Type B pancreatic cell (in vitro differentiated cells): ENCODE data around the gene PAFAH1B1. TPM values are rescaled to one million over a fixed set of nuclear protein-coding genes. Genes with fewer than 3 reads are reported as not detected.
"Not testable (repeated sequence)": the region's sequence is repeated elsewhere in the genome, so short reads cannot be mapped to it uniquely, and the experiment has no call there.

ENCODE experiments used
- DNase-seq: peaks from one replicate; pipeline ENCODE4 v3.0.0; 2021; ENCODE audit warnings: mixed read lengths; ENCODE audit not compliant: unreplicated experiment; ENCODE audit errors: extremely low spot score
- H3K27ac Mint-ChIP-seq: 2 replicates; pipeline ENCODE4 v1.8.0; 2021; ENCODE audit warnings: mild to moderate bottlenecking, mixed read lengths
- H3K27me3 Mint-ChIP-seq: 2 replicates; pipeline ENCODE4 v1.8.0; 2021; ENCODE audit warnings: mixed read lengths
- H3K36me3 Mint-ChIP-seq: 2 replicates; pipeline ENCODE4 v1.8.0; 2021; ENCODE audit warnings: mixed read lengths
- H3K4me1 Mint-ChIP-seq: one replicate; pipeline ENCODE4 v1.8.0; 2021; ENCODE audit warnings: mixed read lengths; ENCODE audit not compliant: unreplicated experiment
- H3K4me3 Mint-ChIP-seq: 2 replicates; pipeline ENCODE4 v1.8.0; 2021; ENCODE audit warnings: mild to moderate bottlenecking, mixed read lengths
- H3K9me3 Mint-ChIP-seq: 2 replicates; pipeline ENCODE4 v1.8.0; 2021; ENCODE audit warnings: mixed read lengths
- CTCF ChIP-seq: fragments of 200-600 bp; sonication (generic); conservative IDR thresholded peaks from 2 replicates; pipeline ENCODE4 v1.5.0; 2021; ENCODE audit warnings: antibody characterized with exemption, mild to moderate bottlenecking
- total RNA-seq: library from RNA; stranded (reverse); gene quantifications from 2 replicates; pipeline ENCODE4 v1.2.1, GENCODE V29; 2021; ENCODE audit warnings: low replicate concordance

PAFAH1B1 gene
- total RNA-seq, 1 donor from 2014 or later: 126 TPM

GRCh38 chr17:2621241-2621640 is 27.8 kb downstream of the PAFAH1B1 start:
- Mint-ChIP-seq H3K27ac (no peak overlapping the region), H3K36me3 (peaks cover 25% of the 10 kb centered on the region), H3K4me3 (no peak overlapping the region), H3K4me1 (peaks cover 15% of the 10 kb centered on the region), H3K27me3 (no peaks in the 10 kb centered on the region), H3K9me3 (no peaks in the 10 kb centered on the region)
- no peak for TF ChIP-seq CTCF
- DNase-seq: no peak

- H3K4me1 Mint-ChIP-seq: peaks cover 14% of the 10 kb centered on the region
- H3K27ac Mint-ChIP-seq: peak overlapping the region; percentile 59
- not testable (repeated sequence) for DNase-seq, H3K9me3 Mint-ChIP-seq, H3K27me3 Mint-ChIP-seq
- peak overlapping the region; percentile 26 for H3K4me3 Mint-ChIP-seq
- peaks cover 25% of the 10 kb centered on the region for H3K36me3 Mint-ChIP-seq
These were observed 28.5 kb downstream of the PAFAH1B1 start for GRCh38 chr17:2621951-2622405.

- not testable (repeated sequence) for H3K27me3 Mint-ChIP-seq, H3K27ac Mint-ChIP-seq, H3K4me3 Mint-ChIP-seq, H3K9me3 Mint-ChIP-seq, DNase-seq
- peaks cover 14% of the 10 kb centered on the region for H3K4me1 Mint-ChIP-seq
- peaks cover 29% of the 10 kb centered on the region for H3K36me3 Mint-ChIP-seq
These were observed 29.4 kb downstream of the PAFAH1B1 start for GRCh38 chr17:2622721-2623301.

GRCh38 chr17:2624292-2624731 is 30.9 kb downstream of the PAFAH1B1 start:
- Mint-ChIP-seq H3K27me3 (no peaks in the 10 kb centered on the region), H3K4me3 (no peak overlapping the region), H3K36me3 (peaks cover 30% of the 10 kb centered on the region), H3K9me3 (peaks cover 5% of the 10 kb centered on the region), H3K27ac (no peak overlapping the region), H3K4me1 (peaks cover 14% of the 10 kb centered on the region)
- TF ChIP-seq CTCF: no peak
- DNase-seq: no peak

- not testable (repeated sequence) for H3K27ac Mint-ChIP-seq, H3K4me3 Mint-ChIP-seq, DNase-seq, H3K27me3 Mint-ChIP-seq, H3K9me3 Mint-ChIP-seq
- Mint-ChIP-seq H3K4me1 (peaks cover 18% of the 10 kb centered on the region), H3K36me3 (peaks cover 23% of the 10 kb centered on the region)
These were observed 33.3 kb downstream of the PAFAH1B1 start for GRCh38 chr17:2626626-2627219.

- not testable (repeated sequence) for H3K4me3 Mint-ChIP-seq, DNase-seq, H3K27me3 Mint-ChIP-seq, H3K9me3 Mint-ChIP-seq, H3K27ac Mint-ChIP-seq
- Mint-ChIP-seq H3K4me1 (peaks cover 18% of the 10 kb centered on the region), H3K36me3 (peaks cover 18% of the 10 kb centered on the region)
These were observed 35.5 kb downstream of the PAFAH1B1 start for GRCh38 chr17:2628922-2629321.

- H3K4me3 Mint-ChIP-seq: no peak overlapping the region
These were observed 37.8 kb downstream of the PAFAH1B1 start for GRCh38 chr17:2631211-2631610.

More at GRCh38 chr17:2631211-2631610, 37.8 kb downstream of the PAFAH1B1 start:
- no peak for DNase-seq
- H3K27me3 Mint-ChIP-seq: no peaks in the 10 kb centered on the region
- peaks cover 5% of the 10 kb centered on the region for H3K9me3 Mint-ChIP-seq
- peaks cover 16% of the 10 kb centered on the region for H3K4me1 Mint-ChIP-seq
- peak overlapping the region; percentile 25 for H3K27ac Mint-ChIP-seq
- TF ChIP-seq CTCF: no peak
- H3K36me3 Mint-ChIP-seq: peaks cover 16% of the 10 kb centered on the region
